CD8-positive, alpha-beta memory T cell (primary cell): ENCODE data around the gene TRABD. TPM values are rescaled to one million over a fixed set of nuclear protein-coding genes. Genes with fewer than 3 reads are reported as not detected.

ENCODE experiments used
- CTCF ChIA-PET: fragments of 350-600 bp; sonication (Branson Sonifier 250); formaldehyde crosslinking; loops from one replicate; lab custom pipeline; 2021; ENCODE audit warnings: antibody characterized with exemption; lab: Charles Lee
- POLR2A ChIA-PET: fragments of 350-600 bp; sonication (Branson Sonifier 250); formaldehyde crosslinking; loops from one replicate; lab custom pipeline; 2021; ENCODE audit warnings: antibody characterized with exemption; lab: Charles Lee
- DNase-seq, 5 donors: peaks; one replicate each; pipeline versions ENCODE4 v3.0.0 to v3.0.0-alpha.2; 2020 to 2022; ENCODE audit warnings: mixed read lengths in 1 of 5
- H3K27ac ChIP-seq: one replicate; pipeline ENCODE4 v1.7.0; 2013; ENCODE audit warnings: low read depth, mild to moderate bottlenecking, low read length, moderate library complexity
- H3K27me3 ChIP-seq: 2 replicates; pipeline ENCODE4 v1.7.0; 2013; ENCODE audit warnings: low read length, mild to moderate bottlenecking; ENCODE audit not compliant: insufficient read depth, poor library complexity, severe bottlenecking
- H3K36me3 ChIP-seq: 2 replicates; pipeline ENCODE4 v1.7.0; 2013; ENCODE audit warnings: mild to moderate bottlenecking, low read length, moderate library complexity; ENCODE audit not compliant: insufficient read depth
- H3K4me1 ChIP-seq: 2 replicates; pipeline ENCODE4 v1.7.0; 2013; ENCODE audit warnings: mild to moderate bottlenecking, low read length, moderate library complexity; ENCODE audit not compliant: insufficient read depth
- H3K4me3 ChIP-seq: 2 replicates; pipeline ENCODE4 v1.7.0; 2013; ENCODE audit warnings: mild to moderate bottlenecking, low read length
- H3K9me3 ChIP-seq: 2 replicates; pipeline ENCODE4 v1.7.0; 2013; ENCODE audit warnings: mild to moderate bottlenecking, low read length
- H3K27ac Mint-ChIP-seq, 8 donors: one replicate each; pipeline ENCODE4 v1.8.0; 2020 to 2021; ENCODE audit warnings: mixed read lengths in 8 of 8, mild to moderate bottlenecking in 6 of 8, inconsistent platforms in 3 of 8, moderate library complexity in 3 of 8
- H3K27me3 Mint-ChIP-seq, 2 donors: one replicate each; pipeline ENCODE4 v1.8.0; 2020 to 2021; ENCODE audit warnings: mixed read lengths in 2 of 2, mild to moderate bottlenecking in 1 of 2, moderate library complexity in 1 of 2
- H3K36me3 Mint-ChIP-seq, 3 donors: one replicate each; pipeline ENCODE4 v1.8.0; 2020 to 2021; ENCODE audit warnings: mixed read lengths in 3 of 3, inconsistent platforms in 1 of 3, mild to moderate bottlenecking in 1 of 3
- H3K4me1 Mint-ChIP-seq, 3 donors: one replicate each; pipeline ENCODE4 v1.8.0; 2020 to 2021; ENCODE audit warnings: mixed read lengths in 3 of 3, inconsistent platforms in 1 of 3, mild to moderate bottlenecking in 1 of 3
- H3K4me3 Mint-ChIP-seq, 7 donors: one replicate each; pipeline ENCODE4 v1.8.0; 2020 to 2021; ENCODE audit warnings: mixed read lengths in 7 of 7, mild to moderate bottlenecking in 6 of 7, moderate library complexity in 4 of 7, inconsistent platforms in 2 of 7
- H3K9me3 Mint-ChIP-seq, 5 donors: one replicate each; pipeline ENCODE4 v1.8.0; 2020 to 2022; ENCODE audit warnings: mixed read lengths in 5 of 5, mild to moderate bottlenecking in 3 of 5, moderate library complexity in 2 of 5, inconsistent platforms in 1 of 5
- polyA plus RNA-seq: library from polyadenylated mRNA; unstranded; fragments of 300-500 nt; fragmentation: Illumina TruSeq; gene quantifications from one replicate; pipeline ENCODE4 v1.2.3, GENCODE V29; 2021
- total RNA-seq, 2 experiments: library from RNA; stranded (reverse); gene quantifications; one replicate each; pipeline ENCODE4 v1.2.3, GENCODE V29; 2021

Gene TRABD
- total and polyA plus RNA-seq, 3 experiments from 2014 or later: 49.0 to 102 (median 96.2) TPM

- no peak overlapping the region for H3K27ac ChIP-seq
- Mint-ChIP-seq H3K4me1 (peaks cover 0 to 1% (median under 1%) of the 10 kb centered on the region in 3 donors), H3K4me3 (no peak overlapping the region), H3K27me3 (no peaks in the 10 kb centered on the region), H3K27ac (no peak overlapping the region), H3K9me3 (no peaks in the 10 kb centered on the region), H3K36me3 (peaks cover 3 to 91% (median 4%) of the 10 kb centered on the region in 3 donors)
- CTCF ChIA-PET: interaction anchor here (1.0 to 1.1 kb wide), 2 partner anchors 9 to 250 kb away, joined by 3 read pairs; no protein-coding TSS in a partner anchor
- POLR2A ChIA-PET: no interaction called here
- H3K27me3 ChIP-seq: no peaks in the 10 kb centered on the region
- no peaks in the 10 kb centered on the region for H3K9me3 ChIP-seq
- H3K36me3 ChIP-seq: peaks cover 34% of the 10 kb centered on the region
- H3K4me3 ChIP-seq: no peak overlapping the region
- DNase-seq: no peak
- H3K4me1 ChIP-seq: no peaks in the 10 kb centered on the region
These were observed 34.3 kb downstream of the TRABD start for GRCh38 chr22:50219800-50220602.

GRCh38 chr22:50220603-50221409, 35.1 kb downstream of the TRABD start:
- Histone ChIP-seq H3K4me1 (no peaks in the 10 kb centered on the region), H3K36me3 (peaks cover 39% of the 10 kb centered on the region), H3K9me3 (no peaks in the 10 kb centered on the region), H3K27ac (no peak overlapping the region), H3K4me3 (no peak overlapping the region), H3K27me3 (no peaks in the 10 kb centered on the region)
- CTCF ChIA-PET: interaction anchor here (1.1 kb wide), 1 partner anchor 249 kb away, joined by 3 read pairs; no protein-coding TSS in a partner anchor
- Mint-ChIP-seq H3K4me1 (no peaks in the 10 kb centered on the region), H3K36me3 (peaks cover 3 to 94% (median 4%) of the 10 kb centered on the region in 3 donors), H3K4me3 (no peak overlapping the region), H3K27me3 (no peaks in the 10 kb centered on the region), H3K27ac (no peak overlapping the region), H3K9me3 (no peaks in the 10 kb centered on the region)
- no peak for DNase-seq
- POLR2A ChIA-PET: no interaction called here

GRCh38 chr22:50221410-50222300, 35.9 kb downstream of the TRABD start:
- CTCF ChIA-PET: interaction anchor here (1.1 kb wide), 1 partner anchor 248 kb away, joined by 3 read pairs; no protein-coding TSS in a partner anchor
- POLR2A ChIA-PET: no interaction called here
- Histone ChIP-seq H3K9me3 (no peaks in the 10 kb centered on the region), H3K4me3 (no peak overlapping the region), H3K4me1 (no peaks in the 10 kb centered on the region), H3K27ac (no peak overlapping the region), H3K27me3 (no peaks in the 10 kb centered on the region), H3K36me3 (peaks cover 43% of the 10 kb centered on the region)
- H3K27me3 Mint-ChIP-seq: no peaks in the 10 kb centered on the region
- H3K4me3 Mint-ChIP-seq: no peak overlapping the region
- no peaks in the 10 kb centered on the region for H3K9me3 Mint-ChIP-seq
- no peak for DNase-seq
- H3K27ac Mint-ChIP-seq: no peak overlapping the region
- H3K36me3 Mint-ChIP-seq: peaks cover 3 to 91% (median 7%) of the 10 kb centered on the region in 3 donors
- no peaks in the 10 kb centered on the region for H3K4me1 Mint-ChIP-seq

GRCh38 chr22:50222508-50222907, 36.8 kb downstream of the TRABD start:
- Histone ChIP-seq H3K27me3 (no peaks in the 10 kb centered on the region), H3K4me3 (no peak overlapping the region), H3K36me3 (peaks cover 43% of the 10 kb centered on the region), H3K27ac (no peak overlapping the region), H3K9me3 (no peaks in the 10 kb centered on the region), H3K4me1 (no peaks in the 10 kb centered on the region)
- Mint-ChIP-seq H3K4me3 (no peak overlapping the region), H3K36me3 (peaks cover 3 to 89% (median 7%) of the 10 kb centered on the region in 3 donors), H3K9me3 (no peaks in the 10 kb centered on the region), H3K27ac (peak overlapping the region in 1 of 8 donors; percentile 14), H3K4me1 (no peaks in the 10 kb centered on the region), H3K27me3 (no peaks in the 10 kb centered on the region)
- ChIA-PET POLR2A (no interaction called here), CTCF (no interaction called here)
- no peak for DNase-seq

GRCh38 chr22:50224071-50224470, 38.4 kb downstream of the TRABD start:
- Histone ChIP-seq H3K27ac (no peak overlapping the region), H3K4me3 (no peak overlapping the region), H3K36me3 (peaks cover 44% of the 10 kb centered on the region), H3K27me3 (no peaks in the 10 kb centered on the region), H3K4me1 (no peaks in the 10 kb centered on the region), H3K9me3 (no peaks in the 10 kb centered on the region)
- no peak overlapping the region for H3K4me3 Mint-ChIP-seq
- no peak for DNase-seq
- ChIA-PET CTCF (interaction anchor here (0.7 kb wide), 1 partner anchor 76 kb away, joined by 3 read pairs; no protein-coding TSS in a partner anchor), POLR2A (no interaction called here)
- H3K9me3 Mint-ChIP-seq: no peaks in the 10 kb centered on the region
- H3K27ac Mint-ChIP-seq: peak overlapping the region in 1 of 8 donors; percentile 22
- H3K27me3 Mint-ChIP-seq: no peaks in the 10 kb centered on the region
- peaks cover 0 to 2% (median 0%) of the 10 kb centered on the region in 3 donors for H3K4me1 Mint-ChIP-seq
- peaks cover 3 to 87% (median 7%) of the 10 kb centered on the region in 3 donors for H3K36me3 Mint-ChIP-seq

- Mint-ChIP-seq H3K4me3 (no peak overlapping the region), H3K27me3 (no peaks in the 10 kb centered on the region), H3K4me1 (peaks cover 0 to 5% (median 4%) of the 10 kb centered on the region in 3 donors), H3K9me3 (no peaks in the 10 kb centered on the region), H3K36me3 (peaks cover 3 to 85% (median 9%) of the 10 kb centered on the region in 3 donors), H3K27ac (no peak overlapping the region)
- H3K27ac ChIP-seq: no peak overlapping the region
- H3K27me3 ChIP-seq: no peaks in the 10 kb centered on the region
- no peak overlapping the region for H3K4me3 ChIP-seq
- H3K4me1 ChIP-seq: no peaks in the 10 kb centered on the region
- ChIA-PET CTCF (interaction anchor here (1.8 kb wide), 1 partner anchor 16 kb away, joined by 8 read pairs; no protein-coding TSS in a partner anchor), POLR2A (no interaction called here)
- H3K36me3 ChIP-seq: peaks cover 50% of the 10 kb centered on the region
- no peaks in the 10 kb centered on the region for H3K9me3 ChIP-seq
- no peak for DNase-seq
These were observed 39.7 kb downstream of the TRABD start for GRCh38 chr22:50225200-50225969.
